OCI-M2 (cell line): ENCODE results near the gene GTF2A1.
"Not testable (repeated sequence)": the region's sequence is repeated elsewhere in the genome, so short reads cannot be mapped to it uniquely, and the experiment has no call there.

Experiments
- DNase-seq: peaks from one replicate; lab custom pipeline; 2025; ENCODE audit not compliant: unreplicated experiment; lab: John Stamatoyannopoulos, UW

The GTF2A1 gene

DNA sequence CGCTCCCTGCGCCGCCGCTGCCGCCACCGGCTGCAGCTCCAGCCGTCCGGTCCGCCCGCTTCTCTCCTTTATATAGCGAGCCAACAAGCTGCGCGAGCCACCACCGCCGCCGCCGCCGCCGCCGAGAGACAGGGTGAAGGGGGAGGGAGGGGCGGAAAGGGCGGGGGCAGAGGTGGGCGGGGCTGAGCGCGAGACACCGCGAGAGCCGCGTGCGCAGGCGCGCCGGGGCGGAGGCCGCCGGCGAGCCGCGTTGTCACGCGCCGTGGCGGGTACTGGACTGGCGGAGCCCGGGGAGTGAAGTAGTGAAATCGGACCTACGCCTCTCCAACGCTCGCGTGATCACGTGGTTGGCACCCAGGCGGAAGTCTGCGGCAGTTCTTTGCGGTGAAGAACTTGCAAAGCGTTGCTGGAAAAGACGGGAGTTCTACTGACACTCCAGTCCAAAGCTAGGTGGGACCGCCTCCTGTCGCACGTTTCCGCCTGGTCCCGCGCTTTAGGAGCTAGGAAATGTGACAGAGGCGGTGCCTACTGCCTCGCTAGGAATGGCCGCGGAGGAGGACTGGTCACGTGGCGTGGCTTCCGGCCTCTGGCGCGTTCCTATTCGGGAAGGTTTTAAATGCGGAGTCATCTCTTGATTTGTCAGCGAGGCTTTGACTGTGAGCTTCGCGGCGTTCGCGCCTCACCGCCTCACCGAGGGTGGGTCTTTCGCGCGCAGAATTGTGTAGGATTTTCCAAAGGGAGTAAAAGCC, at the start of gene GTF2A1:
TSS of gene GTF2A1 (minus strand) at position 130 of the 749 bp plus-strand sequence. CDS start 441 bp downstream, outside the sequence.
- peak; percentile 84 for DNase-seq

DNA sequence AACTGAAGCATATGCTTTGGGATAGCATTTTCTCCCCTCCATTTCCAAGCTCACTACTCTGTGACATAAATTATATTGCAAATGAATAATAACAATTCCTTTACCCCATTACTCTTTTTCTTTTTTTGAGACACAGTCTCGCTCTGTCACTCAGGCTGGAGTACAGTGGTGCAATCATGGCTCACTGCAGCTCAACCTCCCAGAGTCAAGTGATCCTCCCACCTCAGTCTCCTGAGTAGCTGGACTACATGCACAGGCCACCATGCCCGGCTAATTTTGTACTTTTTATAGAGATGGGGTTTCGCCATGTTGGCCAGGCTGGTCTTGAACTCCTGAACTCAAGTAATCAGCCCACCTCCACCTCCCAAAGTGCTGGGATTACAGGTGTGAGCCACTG, 49.2 kb upstream of the GTF2A1 start:
- DNase-seq = no peak

- DNase-seq = peak; percentile 56
Measured at GRCh38 chr14:81269100-81269978, 48.6 kb upstream of the GTF2A1 start.

DNA sequence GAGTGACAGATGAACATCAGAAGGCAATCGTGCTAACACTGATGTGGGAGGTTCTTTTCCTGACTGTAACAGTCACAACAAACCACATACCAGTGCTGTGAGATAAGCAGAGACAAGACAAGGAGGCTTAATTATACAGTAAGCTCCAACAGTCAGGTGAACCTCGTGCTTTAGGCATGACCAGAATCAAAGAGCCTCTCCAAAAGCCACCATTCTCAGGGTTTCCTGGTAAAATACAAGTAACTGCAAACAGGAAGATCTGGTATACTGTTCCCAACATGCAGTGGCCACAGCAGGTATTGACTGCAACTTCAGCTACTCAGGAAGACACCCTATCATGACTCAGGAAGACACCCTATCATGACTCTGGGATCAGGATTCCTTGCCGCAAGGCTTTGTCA, 47.3 kb upstream of the GTF2A1 start:
- DNase-seq = no peak

DNA sequence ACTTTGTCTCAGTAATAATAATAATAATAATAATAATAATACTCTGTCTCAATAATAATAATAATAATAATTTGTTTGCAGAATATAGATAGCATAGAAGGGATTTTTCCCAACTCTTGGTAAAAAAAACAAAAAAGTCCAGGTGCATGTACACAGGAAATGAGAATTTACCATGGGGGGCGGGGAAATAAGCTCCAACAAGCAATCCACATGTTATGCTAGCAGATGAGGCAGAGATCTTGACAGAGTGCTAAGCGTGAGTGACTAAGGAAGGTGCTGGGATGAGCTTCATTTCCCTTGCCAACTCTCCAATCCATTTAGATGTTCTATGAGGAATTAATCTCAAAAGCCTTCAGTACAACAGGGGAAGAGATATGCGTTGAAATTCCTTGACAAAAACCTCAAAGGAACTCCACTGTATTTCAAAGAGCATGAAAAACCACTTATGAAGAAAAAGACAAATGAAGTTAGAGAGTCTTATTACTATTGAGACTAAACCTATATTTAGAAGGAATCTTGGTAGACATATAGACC, 44.9 kb upstream of the GTF2A1 start:
- DNase-seq = no peak

- DNase-seq = no peak
Measured at GRCh38 chr14:81264671-81265070, 43.9 kb upstream of the GTF2A1 start.

DNA sequence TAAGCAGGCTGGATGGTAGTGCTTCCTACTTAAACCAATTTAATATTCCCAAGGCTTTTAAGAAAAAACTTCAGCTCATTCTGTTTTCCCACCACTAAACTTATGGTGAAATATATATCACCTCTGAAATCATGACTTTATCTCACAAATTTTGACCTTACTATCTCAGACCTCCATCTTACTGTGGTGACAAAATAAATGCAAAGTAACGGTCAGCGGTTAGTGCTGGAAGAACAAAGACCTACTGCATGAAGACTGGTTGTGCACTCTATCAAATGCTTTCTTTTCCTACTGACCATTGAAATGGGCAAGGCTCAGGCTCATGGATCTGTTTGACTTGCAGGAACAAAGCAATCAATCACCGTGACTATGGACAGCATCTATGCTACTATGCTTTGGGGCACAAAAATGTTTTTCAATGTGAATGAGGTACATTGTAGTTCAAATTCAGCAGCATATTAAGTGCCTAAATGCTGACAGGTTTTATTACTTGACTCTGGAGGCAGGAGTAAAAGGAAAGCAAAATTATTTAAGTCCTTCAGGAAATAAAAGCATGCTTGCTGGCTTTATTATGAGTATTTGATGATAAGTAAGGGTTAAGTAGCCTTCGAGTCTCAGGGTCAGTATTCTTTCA, 43.1 kb upstream of the GTF2A1 start:
- DNase-seq = no peak

DNA sequence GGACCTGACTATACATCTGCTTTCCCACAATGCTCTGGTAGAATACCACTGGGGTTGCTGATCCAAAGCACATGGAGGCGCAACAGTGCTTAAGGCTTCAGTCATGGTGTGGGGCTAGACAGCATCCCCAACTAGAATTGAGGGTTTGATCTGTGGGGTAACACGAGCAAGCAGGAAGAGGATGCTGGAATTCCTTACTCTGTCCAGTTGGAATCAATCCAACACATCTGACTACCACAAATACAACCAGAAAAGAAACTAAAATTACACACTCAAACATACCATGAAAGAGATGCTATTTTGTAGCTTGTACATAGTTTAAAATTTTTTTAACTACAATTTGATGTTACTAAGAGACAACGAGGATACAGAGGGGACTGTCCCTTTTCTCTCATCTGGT, 40.4 kb upstream of the GTF2A1 start:
- no peak for DNase-seq

GRCh38 chr14:81260732-81261131, 40.0 kb upstream of the GTF2A1 start:
- DNase-seq = no peak

GRCh38 chr14:81256289-81256960, 35.7 kb upstream of the GTF2A1 start:
- DNase-seq = no peak

- no peak for DNase-seq
Measured at GRCh38 chr14:81252278-81252677, 31.5 kb upstream of the GTF2A1 start.

- no peak for DNase-seq
Measured at GRCh38 chr14:81247271-81247766, 26.6 kb upstream of the GTF2A1 start.

DNA sequence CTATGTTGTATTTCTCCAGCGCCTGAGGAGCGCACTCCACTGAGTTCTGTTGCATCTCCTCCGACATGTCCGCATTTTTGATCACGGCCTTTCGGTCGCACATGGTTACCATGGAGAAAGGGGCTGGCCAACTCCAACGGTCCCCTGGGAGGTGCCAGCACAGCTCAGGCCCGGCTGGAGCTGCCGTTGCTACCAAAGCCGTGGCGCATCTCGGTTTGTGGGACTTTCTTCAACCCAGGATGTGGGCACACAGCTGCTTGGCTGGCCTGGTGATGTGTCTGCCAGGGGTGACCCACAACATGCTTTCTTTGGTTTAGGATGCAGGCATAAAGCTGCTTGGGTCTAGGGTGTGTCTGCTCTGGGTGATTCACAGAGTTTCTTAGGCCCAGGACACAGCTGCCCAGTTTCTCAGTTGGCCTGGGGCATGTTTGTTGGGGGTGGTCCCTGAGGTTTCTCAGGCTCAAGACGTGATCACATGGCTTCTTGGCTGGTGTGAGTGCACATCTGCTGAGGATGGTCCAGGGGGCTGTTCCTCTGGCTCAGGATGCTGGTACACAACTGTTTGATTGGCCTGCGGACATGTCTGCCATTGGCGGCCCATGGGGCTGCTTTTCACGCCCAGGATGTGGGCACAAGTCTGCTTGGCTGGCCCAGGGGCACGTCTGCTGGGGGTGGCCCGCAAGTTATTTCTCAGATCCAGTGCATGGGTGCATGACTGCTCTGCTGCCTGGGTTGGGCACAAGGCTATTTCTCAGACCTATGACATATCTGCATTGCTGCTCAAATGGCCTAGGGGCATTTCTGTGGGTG, 25.9 kb upstream of the GTF2A1 start:
- DNase-seq = no peak

GRCh38 chr14:81245771-81246170, 25.0 kb upstream of the GTF2A1 start:
- no peak for DNase-seq

DNA sequence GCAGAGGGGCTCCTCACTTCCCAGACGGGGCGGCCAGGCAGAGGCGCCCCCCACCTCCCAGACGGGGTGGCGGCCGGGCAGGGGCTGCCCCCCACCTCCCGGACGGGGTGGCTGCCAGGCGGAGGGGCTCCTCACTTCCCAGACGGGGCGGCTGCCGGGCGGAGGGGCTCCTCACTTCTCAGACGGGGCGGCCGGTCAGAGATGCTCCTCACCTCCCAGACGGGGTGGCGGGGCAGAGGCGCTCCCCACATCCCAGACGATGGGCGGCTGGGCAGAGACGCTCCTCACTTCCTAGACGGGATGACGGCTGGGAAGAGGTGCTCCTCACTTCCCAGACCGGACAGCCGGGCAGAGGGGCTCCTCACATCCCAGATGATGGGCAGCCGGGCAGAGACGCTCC, 23.7 kb upstream of the GTF2A1 start:
- not testable (repeated sequence) for DNase-seq

- no peak for DNase-seq
Measured at GRCh38 chr14:81243499-81243898, 22.7 kb upstream of the GTF2A1 start.

DNA sequence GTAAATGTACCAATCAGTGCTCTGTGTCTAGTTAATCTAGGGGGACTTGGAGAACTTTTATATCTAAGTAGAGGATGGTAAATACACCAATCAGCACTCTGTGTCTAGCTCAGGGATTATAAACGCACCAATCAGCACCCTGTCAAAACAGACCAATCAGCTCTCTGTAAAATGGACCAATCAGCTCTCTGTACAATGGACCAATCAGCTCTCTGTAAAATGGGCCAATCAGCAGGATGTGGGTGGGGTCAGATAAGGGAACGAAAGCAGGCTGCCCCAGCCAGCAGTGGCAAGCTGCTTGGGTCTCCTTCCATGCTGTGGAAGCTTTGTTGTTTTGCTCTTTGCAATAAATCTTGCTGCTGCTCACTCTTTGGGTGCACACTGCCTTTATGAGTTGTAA, 16.1 kb upstream of the GTF2A1 start:
- not testable (repeated sequence) for DNase-seq

DNA sequence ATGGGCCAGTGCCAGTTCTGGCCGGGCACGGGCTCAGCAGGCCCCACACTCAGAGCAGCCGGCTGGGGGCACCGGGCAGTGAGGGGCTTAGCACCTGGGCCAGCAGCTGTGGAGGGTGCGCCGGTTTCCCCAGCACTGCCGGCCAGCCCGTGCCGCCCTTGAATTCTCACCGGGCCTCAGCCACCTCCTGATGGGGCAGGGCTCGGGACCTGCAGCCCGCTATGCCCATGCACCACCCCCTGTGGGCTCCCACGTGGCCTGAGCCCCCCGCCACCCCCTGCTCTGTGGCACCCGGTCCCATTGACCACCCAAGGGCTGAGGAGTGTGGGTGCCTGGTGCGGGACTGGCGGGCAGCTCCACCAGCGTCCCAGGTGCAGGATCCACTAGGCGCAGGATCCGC, 15.4 kb upstream of the GTF2A1 start:
- DNase-seq = no peak

GRCh38 chr14:81235096-81235495, 14.3 kb upstream of the GTF2A1 start:
- no peak for DNase-seq

- no peak for DNase-seq
Measured at GRCh38 chr14:81234278-81234677, 13.5 kb upstream of the GTF2A1 start.
